ENCODE data around the gene AOPEP. TPM values are rescaled to one million over a fixed set of nuclear protein-coding genes. Genes with fewer than 3 reads are reported as not detected.

AOPEP gene
- total and polyA plus RNA-seq, 2 donors: 9.6 to 36.5 TPM

DNA sequence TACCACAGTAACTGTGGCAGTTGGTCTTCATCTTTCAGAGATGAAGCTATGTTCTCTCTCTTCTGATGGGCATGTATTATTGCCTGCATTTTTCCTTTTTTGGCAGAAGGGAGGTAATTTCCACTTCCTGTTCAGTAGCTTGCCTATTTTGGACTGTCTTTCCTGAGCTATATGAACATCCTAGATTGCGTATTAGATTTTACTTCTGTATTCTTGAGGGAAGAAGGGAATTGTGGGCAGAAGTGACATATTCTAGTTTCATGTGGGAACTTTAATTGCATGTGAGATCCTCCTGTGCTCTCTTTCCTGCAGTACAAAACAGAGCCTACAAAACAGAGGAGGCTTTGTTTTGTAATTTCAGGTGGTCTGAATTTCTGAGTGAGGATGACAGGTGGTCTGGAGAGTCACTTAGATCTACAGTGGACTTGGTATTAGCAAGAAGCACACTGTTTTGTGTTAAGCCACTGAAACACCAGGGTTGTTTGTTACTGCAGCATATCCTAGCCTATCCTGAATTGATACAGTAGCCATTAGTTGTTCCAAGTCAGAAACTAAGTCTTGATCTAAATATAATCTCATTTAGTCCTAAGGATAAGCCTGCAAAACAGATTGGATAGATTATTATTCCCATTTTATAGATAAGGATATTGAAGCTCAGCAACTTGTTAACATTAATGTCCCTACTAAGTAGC, 68.1 kb downstream of the AOPEP start:
- no peak overlapping the region for H3K4me3 ChIP-seq (ENCODE audit: low read length in 2 of 2)
- no peaks in the 10 kb centered on the region for H3K9me3 ChIP-seq (ENCODE audit: control insufficient read depth in 2 of 2, insufficient read depth in 1 of 2, low read length in 1 of 2)
- H3K27ac ChIP-seq (ENCODE audit: low read depth in 1 of 2, low read length in 1 of 2): no peak overlapping the region
- 90% methylated on average over 1 of the region's 1 CpG for WGBS
- no peaks in the 10 kb centered on the region for H3K27me3 ChIP-seq (ENCODE audit: control insufficient read depth in 2 of 2, insufficient read depth in 1 of 2, low read length in 1 of 2)
- peaks cover 9 to 11% of the 10 kb centered on the region in 2 donors for H3K36me3 ChIP-seq (ENCODE audit: control insufficient read depth in 2 of 2, insufficient read depth in 2 of 2, low read length in 1 of 2)
- H3K4me1 ChIP-seq (ENCODE audit: control insufficient read depth in 2 of 2, insufficient read depth in 2 of 2, low read length in 2 of 2): no peaks in the 10 kb centered on the region
- no peak for DNase-seq (ENCODE audit: low read depth in 6 of 9, low spot score in 9 of 9)

DNA sequence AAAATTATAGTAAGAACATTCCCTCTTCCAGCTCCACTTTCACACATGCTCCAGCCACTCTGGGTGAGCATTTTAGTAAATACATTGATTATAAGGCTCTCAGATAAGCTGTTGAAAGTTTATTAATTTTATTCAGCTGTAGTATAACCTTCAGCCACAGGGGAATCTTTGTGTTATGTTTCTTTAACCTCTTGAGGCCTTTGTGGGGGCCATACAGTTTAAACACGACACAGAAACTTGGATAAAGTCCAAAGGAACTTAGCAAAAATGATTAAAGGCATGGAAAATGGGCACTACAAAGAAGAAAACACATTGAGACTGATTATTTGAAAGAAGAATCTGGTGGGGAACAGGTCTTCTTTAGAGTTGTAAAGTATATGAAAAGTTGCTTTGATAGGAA, 70.2 kb downstream of the AOPEP start:
- H3K36me3 ChIP-seq (ENCODE audit: control insufficient read depth in 2 of 2, insufficient read depth in 2 of 2, low read length in 1 of 2): peaks cover 16 to 22% of the 10 kb centered on the region in 2 donors
- H3K27me3 ChIP-seq (ENCODE audit: control insufficient read depth in 2 of 2, insufficient read depth in 1 of 2, low read length in 1 of 2): no peaks in the 10 kb centered on the region
- no peaks in the 10 kb centered on the region for H3K9me3 ChIP-seq (ENCODE audit: control insufficient read depth in 2 of 2, insufficient read depth in 1 of 2, low read length in 1 of 2)
- H3K4me3 ChIP-seq (ENCODE audit: low read length in 2 of 2): no peak overlapping the region
- H3K27ac ChIP-seq (ENCODE audit: low read depth in 1 of 2, low read length in 1 of 2): no peak overlapping the region
- no peaks in the 10 kb centered on the region for H3K4me1 ChIP-seq (ENCODE audit: control insufficient read depth in 2 of 2, insufficient read depth in 2 of 2, low read length in 2 of 2)
- no peak for DNase-seq (ENCODE audit: low read depth in 6 of 9, low spot score in 9 of 9)
- 75% methylated on average over 1 of the region's 1 CpG for WGBS

DNA sequence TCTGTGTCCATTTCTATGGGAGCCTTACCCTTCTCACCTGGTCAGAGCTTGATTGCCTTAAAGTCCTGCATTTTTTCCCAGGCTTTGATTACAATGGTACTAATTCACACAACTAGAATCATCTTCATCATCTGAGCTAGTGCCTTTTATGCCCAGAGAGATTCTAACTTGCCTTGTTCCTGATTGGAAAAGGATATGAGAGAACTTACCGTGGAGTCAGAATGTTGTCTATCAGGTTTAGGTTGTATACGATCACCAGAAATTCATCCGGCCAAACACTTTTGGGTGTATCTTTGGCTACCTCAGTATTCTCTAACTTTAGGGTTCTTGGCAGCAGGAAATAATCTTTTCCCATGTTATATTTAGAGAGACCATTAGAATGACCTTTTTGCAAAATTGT, 71.7 kb downstream of the AOPEP start:
- H3K27ac ChIP-seq (ENCODE audit: low read depth in 1 of 2, low read length in 1 of 2): no peak overlapping the region
- 95% methylated on average over 3 of the region's 3 CpGs for WGBS
- no peak for DNase-seq (ENCODE audit: low read depth in 6 of 9, low spot score in 9 of 9)
- no peak overlapping the region for H3K4me3 ChIP-seq (ENCODE audit: low read length in 2 of 2)
- H3K9me3 ChIP-seq (ENCODE audit: control insufficient read depth in 2 of 2, insufficient read depth in 1 of 2, low read length in 1 of 2): no peaks in the 10 kb centered on the region
- H3K4me1 ChIP-seq (ENCODE audit: control insufficient read depth in 2 of 2, insufficient read depth in 2 of 2, low read length in 2 of 2): no peaks in the 10 kb centered on the region
- H3K27me3 ChIP-seq (ENCODE audit: control insufficient read depth in 2 of 2, insufficient read depth in 1 of 2, low read length in 1 of 2): no peaks in the 10 kb centered on the region
- H3K36me3 ChIP-seq (ENCODE audit: control insufficient read depth in 2 of 2, insufficient read depth in 2 of 2, low read length in 1 of 2): peaks cover 16 to 18% of the 10 kb centered on the region in 2 donors

DNA sequence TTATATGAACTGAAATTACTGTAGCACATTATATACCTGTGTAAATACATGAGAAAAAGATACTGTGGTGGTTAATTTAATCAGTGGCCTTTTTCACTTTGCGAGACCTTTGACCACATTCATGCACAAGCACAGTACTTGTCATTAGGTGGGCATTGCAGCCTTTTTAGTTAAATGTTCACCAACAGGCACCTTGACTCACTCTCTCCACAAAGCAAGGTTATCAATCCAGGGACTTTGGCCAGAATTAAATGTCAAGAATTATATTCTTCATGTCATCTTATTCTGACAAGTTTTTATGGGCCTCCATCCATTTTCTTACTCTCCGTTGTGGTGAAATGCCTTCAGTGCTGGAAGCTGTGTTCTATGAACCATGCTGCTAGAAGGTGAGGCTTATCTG, 72.2 kb downstream of the AOPEP start:
- no peaks in the 10 kb centered on the region for H3K4me1 ChIP-seq (ENCODE audit: control insufficient read depth in 2 of 2, insufficient read depth in 2 of 2, low read length in 2 of 2)
- H3K27me3 ChIP-seq (ENCODE audit: control insufficient read depth in 2 of 2, insufficient read depth in 1 of 2, low read length in 1 of 2): no peaks in the 10 kb centered on the region
- H3K4me3 ChIP-seq (ENCODE audit: low read length in 2 of 2): no peak overlapping the region
- whole genome bisulfite sequencing: 96% methylated on average over 2 of the region's 2 CpGs
- H3K36me3 ChIP-seq (ENCODE audit: control insufficient read depth in 2 of 2, insufficient read depth in 2 of 2, low read length in 1 of 2): peaks cover 15 to 18% of the 10 kb centered on the region in 2 donors
- no peak for DNase-seq (ENCODE audit: low read depth in 6 of 9, low spot score in 9 of 9)
- no peak overlapping the region for H3K27ac ChIP-seq (ENCODE audit: low read depth in 1 of 2, low read length in 1 of 2)
- H3K9me3 ChIP-seq (ENCODE audit: control insufficient read depth in 2 of 2, insufficient read depth in 1 of 2, low read length in 1 of 2): no peaks in the 10 kb centered on the region

DNA sequence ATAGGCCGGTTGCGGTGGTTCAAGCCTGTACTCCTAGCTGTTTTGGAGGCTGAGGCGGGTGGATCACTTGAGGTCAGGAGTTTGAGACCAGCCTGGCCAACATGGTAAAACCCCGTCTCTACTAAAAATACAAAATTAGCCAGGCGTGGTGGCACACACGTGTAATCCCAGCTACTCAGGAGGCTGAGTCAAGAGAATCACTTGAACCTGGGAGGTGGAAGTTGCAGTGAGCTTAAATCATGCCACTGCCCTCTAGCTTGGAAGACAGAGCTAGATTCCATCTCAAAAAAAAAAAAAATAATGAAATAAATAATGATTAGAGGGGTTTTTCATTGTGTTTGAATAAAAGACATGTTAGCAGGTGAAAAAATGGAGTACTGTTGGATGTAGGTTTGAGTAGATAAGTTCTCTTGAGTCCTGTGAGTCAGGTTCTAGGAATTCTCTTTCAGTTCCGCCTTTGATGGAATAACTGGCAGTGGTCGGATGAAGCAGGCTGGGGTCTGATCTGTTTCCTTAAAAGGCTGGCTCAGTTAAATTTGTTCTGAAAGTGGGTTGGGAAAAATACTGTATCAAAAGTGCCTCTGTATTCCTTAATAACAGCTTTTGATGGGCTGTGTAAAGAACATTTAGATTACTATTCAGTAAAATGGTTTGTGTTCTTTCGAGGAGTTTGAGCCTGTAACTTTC, 73.2 kb downstream of the AOPEP start:
- no peak overlapping the region for H3K4me3 ChIP-seq (ENCODE audit: low read length in 2 of 2)
- 96% methylated on average over 9 of the region's 9 CpGs for WGBS
- H3K4me1 ChIP-seq (ENCODE audit: control insufficient read depth in 2 of 2, insufficient read depth in 2 of 2, low read length in 2 of 2): peaks cover under 1% of the 10 kb centered on the region in 2 donors
- H3K27me3 ChIP-seq (ENCODE audit: control insufficient read depth in 2 of 2, insufficient read depth in 1 of 2, low read length in 1 of 2): no peaks in the 10 kb centered on the region
- peaks cover 8 to 15% of the 10 kb centered on the region in 2 donors for H3K36me3 ChIP-seq (ENCODE audit: control insufficient read depth in 2 of 2, insufficient read depth in 2 of 2, low read length in 1 of 2)
- no peak for DNase-seq (ENCODE audit: low read depth in 6 of 9, low spot score in 9 of 9)
- no peak overlapping the region for H3K27ac ChIP-seq (ENCODE audit: low read depth in 1 of 2, low read length in 1 of 2)
- H3K9me3 ChIP-seq (ENCODE audit: control insufficient read depth in 2 of 2, insufficient read depth in 1 of 2, low read length in 1 of 2): no peaks in the 10 kb centered on the region

DNA sequence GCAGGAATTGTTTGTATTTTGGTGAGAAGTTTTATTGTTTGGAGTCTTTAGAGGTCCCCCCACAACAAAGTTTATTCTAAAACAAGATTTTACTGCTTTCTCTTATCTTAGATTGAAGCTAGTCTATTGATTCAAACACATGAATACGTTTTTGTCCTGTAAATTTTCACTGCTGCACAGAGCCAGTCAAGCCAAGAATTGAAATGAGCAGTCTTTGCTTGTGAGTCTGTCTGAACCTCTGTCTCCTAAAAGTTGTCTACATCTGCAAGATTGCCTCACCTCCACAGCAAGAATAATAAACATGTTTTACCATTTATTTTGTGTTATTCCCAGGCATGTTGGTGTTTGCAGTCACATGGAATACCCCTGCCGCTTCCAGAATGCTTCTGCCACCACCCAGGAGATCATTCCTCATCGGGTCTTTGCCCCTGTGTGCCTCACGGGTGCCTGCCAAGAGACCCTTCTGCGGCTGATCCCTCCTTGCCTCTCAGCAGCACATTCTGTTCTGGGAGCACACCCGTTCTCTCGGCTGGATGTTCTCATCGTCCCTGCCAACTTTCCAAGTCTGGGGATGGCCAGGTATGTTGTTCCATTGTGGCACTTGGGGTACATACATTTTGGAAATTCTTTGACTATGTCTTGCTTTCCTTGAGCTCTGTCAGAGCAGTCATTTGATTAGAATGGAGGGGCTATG, 74.1 kb downstream of the AOPEP start:
- H3K9me3 ChIP-seq (ENCODE audit: control insufficient read depth in 2 of 2, insufficient read depth in 1 of 2, low read length in 1 of 2): no peaks in the 10 kb centered on the region
- DNase-seq (ENCODE audit: low read depth in 6 of 9, low spot score in 9 of 9): no peak
- H3K36me3 ChIP-seq (ENCODE audit: control insufficient read depth in 2 of 2, insufficient read depth in 2 of 2, low read length in 1 of 2): peaks cover 8 to 11% of the 10 kb centered on the region in 2 donors
- WGBS: 99% methylated on average over 8 of the region's 8 CpGs
- H3K4me1 ChIP-seq (ENCODE audit: control insufficient read depth in 2 of 2, insufficient read depth in 2 of 2, low read length in 2 of 2): peaks cover 3 to 5% of the 10 kb centered on the region in 2 donors
- no peak overlapping the region for H3K4me3 ChIP-seq (ENCODE audit: low read length in 2 of 2)
- no peaks in the 10 kb centered on the region for H3K27me3 ChIP-seq (ENCODE audit: control insufficient read depth in 2 of 2, insufficient read depth in 1 of 2, low read length in 1 of 2)
- H3K27ac ChIP-seq (ENCODE audit: low read depth in 1 of 2, low read length in 1 of 2): no peak overlapping the region

DNA sequence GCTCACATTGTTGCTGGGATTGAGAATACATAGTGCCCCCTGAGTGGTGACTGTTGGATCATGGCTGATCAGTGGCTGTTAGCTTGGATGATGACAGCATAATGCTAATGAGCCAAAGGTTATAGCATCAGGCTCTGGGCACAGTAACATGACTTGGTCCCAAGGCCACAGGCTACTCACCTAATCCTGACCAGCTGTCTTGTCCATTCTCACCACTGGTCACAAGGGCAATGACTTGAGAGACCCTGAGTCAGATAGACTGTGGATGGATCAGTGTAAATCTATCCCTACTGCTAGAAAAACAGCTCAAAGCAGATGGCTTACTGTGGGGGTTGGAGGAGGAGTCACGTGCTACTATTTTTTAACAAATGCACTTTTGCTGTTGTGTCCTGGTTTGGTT, 74.7 kb downstream of the AOPEP start:
- no peaks in the 10 kb centered on the region for H3K9me3 ChIP-seq (ENCODE audit: control insufficient read depth in 2 of 2, insufficient read depth in 1 of 2, low read length in 1 of 2)
- H3K27me3 ChIP-seq (ENCODE audit: control insufficient read depth in 2 of 2, insufficient read depth in 1 of 2, low read length in 1 of 2): no peaks in the 10 kb centered on the region
- H3K4me1 ChIP-seq (ENCODE audit: control insufficient read depth in 2 of 2, insufficient read depth in 2 of 2, low read length in 2 of 2): peaks cover 5% of the 10 kb centered on the region in 2 donors
- 88% methylated on average over 1 of the region's 1 CpG for WGBS
- peaks cover 8 to 11% of the 10 kb centered on the region in 2 donors for H3K36me3 ChIP-seq (ENCODE audit: control insufficient read depth in 2 of 2, insufficient read depth in 2 of 2, low read length in 1 of 2)
- H3K4me3 ChIP-seq (ENCODE audit: low read length in 2 of 2): no peak overlapping the region
- no peak for DNase-seq (ENCODE audit: low read depth in 6 of 9, low spot score in 9 of 9)
- peak overlapping the region in 1 of 2 donors; percentile 55 for H3K27ac ChIP-seq (ENCODE audit: low read depth in 1 of 2, low read length in 1 of 2)

DNA sequence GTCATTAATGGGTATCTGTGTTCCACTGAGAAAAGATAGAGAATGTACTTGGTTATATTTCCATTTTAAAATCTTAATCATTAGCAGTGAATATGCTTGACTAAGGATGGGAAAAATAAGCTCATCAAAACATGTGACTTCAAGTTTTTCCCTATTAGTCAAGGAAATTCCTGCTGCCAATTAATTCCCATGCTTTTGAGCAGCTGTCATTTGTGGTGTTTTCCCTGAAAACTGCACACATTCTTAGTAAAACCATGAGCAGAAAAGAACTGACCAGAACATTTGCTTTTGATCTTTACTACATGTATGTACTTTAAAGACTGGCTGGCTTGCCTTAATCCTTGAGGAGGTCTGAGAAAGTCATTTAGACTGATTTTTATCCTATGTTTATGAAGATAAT, 75.2 kb downstream of the AOPEP start:
- Histone ChIP-seq H3K27ac (ENCODE audit: low read depth in 1 of 2, low read length in 1 of 2) (no peak overlapping the region), H3K27me3 (ENCODE audit: control insufficient read depth in 2 of 2, insufficient read depth in 1 of 2, low read length in 1 of 2) (no peaks in the 10 kb centered on the region), H3K4me1 (ENCODE audit: control insufficient read depth in 2 of 2, insufficient read depth in 2 of 2, low read length in 2 of 2) (peaks cover 5% of the 10 kb centered on the region in 2 donors), H3K4me3 (ENCODE audit: low read length in 2 of 2) (no peak overlapping the region), H3K9me3 (ENCODE audit: control insufficient read depth in 2 of 2, insufficient read depth in 1 of 2, low read length in 1 of 2) (no peaks in the 10 kb centered on the region), H3K36me3 (ENCODE audit: control insufficient read depth in 2 of 2, insufficient read depth in 2 of 2, low read length in 1 of 2) (peaks cover 8 to 11% of the 10 kb centered on the region in 2 donors)
- DNase-seq (ENCODE audit: low read depth in 6 of 9, low spot score in 9 of 9): no peak

DNA sequence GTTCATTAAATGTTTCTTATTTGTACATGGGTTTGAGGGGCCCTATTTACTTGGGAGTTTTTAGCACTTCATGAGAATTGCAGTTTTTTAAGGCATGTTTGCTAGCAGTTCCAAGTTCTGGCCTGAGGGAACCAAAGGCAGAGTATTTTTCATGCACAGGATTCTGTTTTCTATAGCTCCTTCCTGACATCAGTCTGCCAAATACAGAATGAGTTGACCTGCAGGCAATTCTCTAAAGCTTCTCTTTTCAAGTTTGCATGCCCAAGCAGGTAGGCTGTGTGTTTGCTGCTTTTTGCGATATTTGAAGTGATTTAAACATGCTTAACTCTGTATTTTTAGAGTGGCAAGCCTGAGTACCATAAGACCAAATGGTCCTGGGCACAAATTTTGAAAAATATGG, 75.8 kb downstream of the AOPEP start:
- Histone ChIP-seq H3K4me1 (ENCODE audit: control insufficient read depth in 2 of 2, insufficient read depth in 2 of 2, low read length in 2 of 2) (peaks cover 5% of the 10 kb centered on the region in 2 donors), H3K27ac (ENCODE audit: low read depth in 1 of 2, low read length in 1 of 2) (no peak overlapping the region)
- 95% methylated on average over 1 of the region's 1 CpG for WGBS

More for the DNA sequence above, 75.8 kb downstream of the AOPEP start:
- Histone ChIP-seq H3K4me3 (ENCODE audit: low read length in 2 of 2) (no peak overlapping the region), H3K9me3 (ENCODE audit: control insufficient read depth in 2 of 2, insufficient read depth in 1 of 2, low read length in 1 of 2) (no peaks in the 10 kb centered on the region), H3K36me3 (ENCODE audit: control insufficient read depth in 2 of 2, insufficient read depth in 2 of 2, low read length in 1 of 2) (peaks cover 8 to 11% of the 10 kb centered on the region in 2 donors), H3K27me3 (ENCODE audit: control insufficient read depth in 2 of 2, insufficient read depth in 1 of 2, low read length in 1 of 2) (no peaks in the 10 kb centered on the region)
- no peak for DNase-seq (ENCODE audit: low read depth in 6 of 9, low spot score in 9 of 9)
